ENCODE measurements around the gene PRDM10. TPM values are rescaled to one million over a fixed set of nuclear protein-coding genes. Genes with fewer than 3 reads are reported as not detected.
"Not testable (repeated sequence)": the region's sequence is repeated elsewhere in the genome, so short reads cannot be mapped to it uniquely, and the experiment has no call there.

PRDM10 gene
- total RNA-seq, 1 experiment from 2014 or later, result 4.0 TPM

DNA sequence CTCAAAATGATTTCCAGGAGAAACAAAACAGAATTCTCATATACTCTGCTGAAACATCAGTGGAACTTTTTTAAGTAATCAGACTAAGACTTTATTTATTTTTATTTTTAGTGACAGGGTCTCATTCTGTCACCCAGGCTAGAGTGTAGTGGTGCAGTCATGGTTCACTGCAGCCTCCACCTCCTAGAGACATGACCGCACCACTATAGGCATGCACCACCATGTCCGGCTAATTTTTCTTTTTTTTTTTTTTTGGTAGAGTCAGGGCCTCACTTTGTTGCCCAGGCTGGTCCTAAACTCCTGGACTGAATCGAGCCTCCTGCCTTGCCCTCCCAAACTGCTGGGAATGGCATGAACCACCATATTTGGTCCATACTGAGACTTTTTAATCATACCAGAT, 42.9 kb downstream of the PRDM10 start:
- H3K9me3 ChIP-seq (replicated peaks), result no peaks in the 10 kb centered on the region
- no peaks in the 10 kb centered on the region; the same call in 1 of the 2 replicates for H3K36me3 ChIP-seq
- no peak for DNase-seq (ENCODE audit: low read depth in 1 of 2, low spot score in 2 of 2)
- peaks cover 9% of the 10 kb centered on the region for H3K4me1 ChIP-seq (replicated peaks)
- no peak overlapping the region for H3K27ac ChIP-seq
- no peaks in the 10 kb centered on the region for H3K27me3 ChIP-seq (replicated peaks)
- H3K4me3 ChIP-seq, result no peak overlapping the region

DNA sequence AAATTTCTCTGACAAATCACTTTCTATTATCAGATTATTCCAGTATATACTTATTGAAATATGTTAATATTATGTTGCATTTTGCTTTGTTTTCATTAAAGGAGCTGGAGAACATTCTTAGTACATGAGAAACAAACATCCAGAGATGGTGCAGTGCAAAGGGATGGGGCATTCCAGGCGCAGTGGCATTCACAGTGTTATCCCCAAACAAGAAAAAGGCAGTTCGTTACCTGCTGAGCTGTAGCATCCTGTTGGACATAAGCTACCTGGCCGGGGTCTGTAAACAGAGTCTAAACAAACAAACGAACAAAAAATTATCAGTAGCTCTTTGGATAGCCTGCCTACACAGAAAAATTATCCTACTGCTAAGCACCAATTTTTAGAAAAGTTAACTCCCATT, 47.4 kb downstream of the PRDM10 start:
- no peaks in the 10 kb centered on the region for H3K27me3 ChIP-seq (replicated peaks)
- peaks cover 3% of the 10 kb centered on the region for H3K4me1 ChIP-seq (replicated peaks)
- no peaks in the 10 kb centered on the region for H3K9me3 ChIP-seq (replicated peaks)
- H3K36me3 ChIP-seq, result no peaks in the 10 kb centered on the region; the same call in 1 of the 2 replicates
- H3K4me3 ChIP-seq, result no peak overlapping the region
- no peak overlapping the region for H3K27ac ChIP-seq
- DNase-seq (ENCODE audit: low read depth in 1 of 2, low spot score in 2 of 2), result no peak

GRCh38 chr11:129954703-129955102, 47.9 kb downstream of the PRDM10 start:
- H3K9me3 ChIP-seq (replicated peaks); H3K36me3 ChIP-seq; H3K4me1 ChIP-seq (replicated peaks); H3K27ac ChIP-seq; H3K27me3 ChIP-seq (replicated peaks); H3K4me3 ChIP-seq; DNase-seq (ENCODE audit: low read depth in 1 of 2, low spot score in 2 of 2): not testable (repeated sequence)

- no peak overlapping the region for H3K27ac ChIP-seq
- no peak for DNase-seq (ENCODE audit: low read depth in 1 of 2, low spot score in 2 of 2)
- no peak overlapping the region for H3K4me3 ChIP-seq
- H3K36me3 ChIP-seq, result no peaks in the 10 kb centered on the region; the same call in 1 of the 2 replicates
- H3K9me3 ChIP-seq (replicated peaks), result no peaks in the 10 kb centered on the region
- no peaks in the 10 kb centered on the region for H3K4me1 ChIP-seq (replicated peaks)
- H3K27me3 ChIP-seq (replicated peaks), result no peaks in the 10 kb centered on the region
Observed at GRCh38 chr11:129951866-129952262, 50.8 kb downstream of the PRDM10 start.

- H3K27me3 ChIP-seq (replicated peaks), result no peaks in the 10 kb centered on the region
- H3K9me3 ChIP-seq (replicated peaks), result no peaks in the 10 kb centered on the region
- no peak overlapping the region for H3K27ac ChIP-seq
- no peaks in the 10 kb centered on the region for H3K4me1 ChIP-seq (replicated peaks)
- no peak for DNase-seq (ENCODE audit: low read depth in 1 of 2, low spot score in 2 of 2)
- H3K36me3 ChIP-seq, result no peaks in the 10 kb centered on the region; the same call in 1 of the 2 replicates
- H3K4me3 ChIP-seq, result no peak overlapping the region
Observed at GRCh38 chr11:129951201-129951865, 51.3 kb downstream of the PRDM10 start.

DNA sequence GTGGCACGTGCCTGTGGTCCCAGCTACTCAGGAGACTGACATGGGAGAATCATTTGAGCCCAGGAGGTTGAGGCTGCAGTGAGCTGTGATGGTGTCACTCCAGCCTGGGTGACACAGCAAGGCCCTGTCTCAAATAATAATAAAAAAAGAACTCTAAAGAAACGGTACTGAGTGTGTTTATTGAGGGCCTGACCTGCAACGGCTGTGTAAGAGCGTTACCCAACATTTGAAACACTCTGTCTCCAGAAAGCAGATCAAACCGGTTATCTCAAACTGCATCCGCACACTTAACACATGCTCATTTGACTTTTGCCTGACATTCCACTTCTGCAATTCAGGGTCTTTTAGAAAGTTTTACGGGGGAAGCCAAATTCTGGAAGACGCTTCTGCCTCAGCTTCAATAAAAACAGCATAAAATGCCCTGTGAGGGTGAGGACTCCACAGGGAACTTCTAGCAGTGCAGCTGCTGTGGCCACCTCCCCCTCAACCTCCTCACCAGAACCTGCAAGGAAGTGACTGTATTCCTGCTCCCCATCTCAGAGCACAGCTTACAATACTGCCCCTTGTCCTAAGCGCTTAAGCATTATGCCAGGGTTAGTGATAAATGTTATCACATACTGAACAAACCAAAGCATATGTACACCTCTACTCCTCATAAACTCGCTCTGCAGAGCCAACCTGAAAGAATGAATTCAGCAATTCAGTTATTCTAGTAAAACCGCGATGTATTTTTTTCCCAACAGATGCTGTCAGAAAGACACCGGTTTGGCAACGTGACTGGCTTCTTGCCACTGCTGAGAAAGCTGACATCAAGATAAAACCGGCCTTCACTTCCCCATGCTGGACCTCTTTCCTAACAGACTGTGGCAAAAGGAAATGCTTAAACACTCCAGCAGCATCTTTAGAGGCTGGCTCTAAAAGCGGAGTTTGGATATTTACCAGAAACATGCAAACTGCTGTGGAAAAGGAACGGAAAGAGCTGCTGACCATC, 52.2 kb downstream of the PRDM10 start:
- Histone ChIP-seq H3K36me3 (no peaks in the 10 kb centered on the region), H3K4me1 (replicated peaks) (no peaks in the 10 kb centered on the region), H3K4me3 (no peak overlapping the region), H3K9me3 (replicated peaks) (no peaks in the 10 kb centered on the region), H3K27me3 (replicated peaks) (no peaks in the 10 kb centered on the region), H3K27ac (no peak overlapping the region)
- no peak for DNase-seq (ENCODE audit: low read depth in 1 of 2, low spot score in 2 of 2)

DNA sequence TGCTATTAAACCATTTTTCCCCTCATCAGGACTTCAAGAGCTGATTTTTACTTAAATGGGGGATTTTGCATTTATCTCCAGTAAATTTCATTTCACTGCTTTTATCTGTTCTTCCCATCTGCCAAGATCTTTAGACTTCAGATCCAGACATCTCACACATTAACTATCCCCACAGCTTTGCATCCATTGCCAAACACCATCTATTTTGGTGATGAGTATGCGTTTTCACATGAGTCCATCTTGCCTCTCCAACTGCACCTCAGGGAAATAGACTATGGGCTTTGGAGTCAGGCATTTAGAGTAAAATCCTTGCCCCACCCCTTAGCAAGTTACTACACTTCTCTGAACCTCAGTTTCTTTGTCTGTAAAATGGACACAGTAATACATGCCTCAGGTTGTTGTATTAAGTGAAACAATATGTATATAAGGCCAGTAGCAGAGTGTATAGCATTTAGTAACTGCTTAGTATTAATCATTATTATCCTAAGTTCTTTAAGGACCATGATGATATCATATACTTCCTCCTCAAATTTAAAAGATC, 53.6 kb downstream of the PRDM10 start:
- Histone ChIP-seq H3K27me3 (replicated peaks) (no peaks in the 10 kb centered on the region), H3K9me3 (replicated peaks) (no peaks in the 10 kb centered on the region), H3K4me1 (replicated peaks) (no peaks in the 10 kb centered on the region)

DNA sequence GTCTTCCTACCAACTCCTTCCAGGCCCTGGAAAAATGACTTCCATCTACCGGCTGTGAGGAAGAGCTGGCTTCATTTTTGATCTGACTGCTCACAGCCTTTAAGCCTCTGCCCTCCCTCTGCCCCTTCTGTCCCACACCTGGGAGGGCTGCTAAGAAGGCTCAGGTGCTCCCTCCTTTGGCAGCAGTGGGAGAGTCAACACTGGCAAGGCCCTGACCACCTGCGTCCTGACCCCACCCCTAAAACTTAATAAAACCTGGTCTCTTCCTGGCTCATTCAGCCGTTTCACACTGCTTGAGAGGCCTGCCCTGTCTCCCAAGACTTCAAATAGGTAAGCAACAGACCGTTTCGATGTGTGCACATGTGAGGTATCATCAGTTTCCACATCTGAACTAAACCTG, 55.2 kb downstream of the PRDM10 start:
- no peaks in the 10 kb centered on the region for H3K36me3 ChIP-seq
- no peaks in the 10 kb centered on the region for H3K4me1 ChIP-seq (replicated peaks)
- H3K4me3 ChIP-seq, result no peak overlapping the region
- H3K27ac ChIP-seq, result no peak overlapping the region
- H3K27me3 ChIP-seq (replicated peaks), result no peaks in the 10 kb centered on the region
- no peak for DNase-seq (ENCODE audit: low read depth in 1 of 2, low spot score in 2 of 2)
- no peaks in the 10 kb centered on the region for H3K9me3 ChIP-seq (replicated peaks)

More for the DNA sequence above, 53.6 kb downstream of the PRDM10 start:
- no peaks in the 10 kb centered on the region for H3K36me3 ChIP-seq
- no peak overlapping the region for H3K27ac ChIP-seq
- no peak for DNase-seq (ENCODE audit: low read depth in 1 of 2, low spot score in 2 of 2)
- no peak overlapping the region for H3K4me3 ChIP-seq

DNA sequence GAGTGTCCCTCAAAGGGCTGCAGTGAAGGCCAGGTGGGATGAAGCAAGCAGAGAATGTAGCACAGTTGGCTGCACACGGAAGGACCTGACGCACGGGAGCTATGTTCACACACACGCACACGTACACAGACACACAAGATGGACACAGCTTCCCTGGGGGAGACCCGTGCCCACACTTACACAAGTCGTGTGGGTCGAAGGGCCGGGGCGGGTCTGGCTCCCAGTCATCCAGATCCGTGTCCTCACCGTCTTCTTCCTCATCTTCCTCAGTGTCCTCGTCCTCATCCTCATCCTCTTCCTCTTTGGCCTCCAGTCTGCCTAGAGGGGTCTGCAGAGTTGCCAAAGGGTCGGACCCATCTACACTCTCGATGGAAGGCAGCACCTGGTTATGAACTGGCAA, 55.7 kb downstream of the PRDM10 start:
- no peaks in the 10 kb centered on the region for H3K9me3 ChIP-seq (replicated peaks)
- no peaks in the 10 kb centered on the region for H3K27me3 ChIP-seq (replicated peaks)
- H3K36me3 ChIP-seq, result no peaks in the 10 kb centered on the region
- no peaks in the 10 kb centered on the region for H3K4me1 ChIP-seq (replicated peaks)
- no peak overlapping the region for H3K27ac ChIP-seq
- no peak overlapping the region for H3K4me3 ChIP-seq
- no peak for DNase-seq (ENCODE audit: low read depth in 1 of 2, low spot score in 2 of 2)

GRCh38 chr11:129946256-129946655, 56.4 kb downstream of the PRDM10 start:
- H3K27me3 ChIP-seq (replicated peaks), result no peaks in the 10 kb centered on the region
- H3K27ac ChIP-seq, result no peak overlapping the region
- no peak for DNase-seq (ENCODE audit: low read depth in 1 of 2, low spot score in 2 of 2)
- no peak overlapping the region for H3K4me3 ChIP-seq
- H3K4me1 ChIP-seq (replicated peaks), result no peaks in the 10 kb centered on the region
- H3K9me3 ChIP-seq (replicated peaks), result no peaks in the 10 kb centered on the region
- H3K36me3 ChIP-seq, result no peaks in the 10 kb centered on the region

GRCh38 chr11:129945373-129945772, 57.3 kb downstream of the PRDM10 start:
- Histone ChIP-seq H3K27me3 (replicated peaks) (no peaks in the 10 kb centered on the region), H3K4me1 (replicated peaks) (no peaks in the 10 kb centered on the region), H3K36me3 (no peaks in the 10 kb centered on the region), H3K27ac (no peak overlapping the region), H3K9me3 (replicated peaks) (no peaks in the 10 kb centered on the region), H3K4me3 (no peak overlapping the region)
- no peak for DNase-seq (ENCODE audit: low read depth in 1 of 2, low spot score in 2 of 2)

DNA sequence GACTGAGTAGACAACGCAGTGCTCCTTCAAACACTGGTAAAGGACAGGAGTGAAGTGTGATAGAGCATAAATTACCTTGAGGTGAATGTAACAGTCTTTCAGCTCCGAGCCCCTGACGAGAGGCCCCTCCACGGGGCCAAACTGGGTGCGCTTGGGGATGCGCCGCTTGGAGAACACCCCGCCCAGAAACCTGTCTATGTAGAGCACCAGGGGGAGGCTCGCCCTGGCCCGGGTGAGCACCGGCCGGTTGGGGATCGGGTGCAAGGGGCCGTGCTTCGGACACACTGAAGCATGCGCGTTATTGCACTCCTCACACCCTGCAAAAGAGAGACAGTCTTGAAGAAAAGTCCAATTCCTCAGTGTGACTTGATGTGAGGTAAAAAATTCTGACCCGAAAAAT, 57.9 kb downstream of the PRDM10 start:
- H3K27ac ChIP-seq, result no peak overlapping the region
- H3K9me3 ChIP-seq (replicated peaks), result no peaks in the 10 kb centered on the region
- H3K4me1 ChIP-seq (replicated peaks), result no peaks in the 10 kb centered on the region
- no peak overlapping the region for H3K4me3 ChIP-seq
- no peaks in the 10 kb centered on the region for H3K27me3 ChIP-seq (replicated peaks)
- no peak for DNase-seq (ENCODE audit: low read depth in 1 of 2, low spot score in 2 of 2)
- no peaks in the 10 kb centered on the region for H3K36me3 ChIP-seq

DNA sequence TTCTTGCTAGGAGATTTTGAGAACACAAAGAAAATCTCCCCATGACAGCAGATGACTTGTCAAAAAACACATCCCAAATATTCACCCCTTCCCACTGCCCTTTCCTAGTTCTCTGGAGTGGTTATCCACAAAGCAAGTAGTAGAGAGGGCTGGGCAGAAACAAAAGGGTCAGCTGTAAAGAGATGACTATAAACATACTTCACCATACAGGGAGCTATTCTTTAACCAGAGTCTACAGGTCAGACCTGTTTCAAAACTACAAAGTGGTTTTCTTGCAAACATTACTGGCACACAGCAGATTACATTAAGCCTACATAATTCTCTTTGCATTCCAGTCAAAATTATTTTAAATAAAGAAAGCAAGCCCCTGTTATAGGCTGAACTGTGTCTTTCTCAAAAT, 59.6 kb downstream of the PRDM10 start:
- no peaks in the 10 kb centered on the region for H3K4me1 ChIP-seq (replicated peaks)
- no peak for DNase-seq (ENCODE audit: low read depth in 1 of 2, low spot score in 2 of 2)
- no peak overlapping the region for H3K27ac ChIP-seq
- no peaks in the 10 kb centered on the region for H3K36me3 ChIP-seq
- H3K4me3 ChIP-seq, result no peak overlapping the region
- no peaks in the 10 kb centered on the region for H3K9me3 ChIP-seq (replicated peaks)
- H3K27me3 ChIP-seq (replicated peaks), result no peaks in the 10 kb centered on the region

DNA sequence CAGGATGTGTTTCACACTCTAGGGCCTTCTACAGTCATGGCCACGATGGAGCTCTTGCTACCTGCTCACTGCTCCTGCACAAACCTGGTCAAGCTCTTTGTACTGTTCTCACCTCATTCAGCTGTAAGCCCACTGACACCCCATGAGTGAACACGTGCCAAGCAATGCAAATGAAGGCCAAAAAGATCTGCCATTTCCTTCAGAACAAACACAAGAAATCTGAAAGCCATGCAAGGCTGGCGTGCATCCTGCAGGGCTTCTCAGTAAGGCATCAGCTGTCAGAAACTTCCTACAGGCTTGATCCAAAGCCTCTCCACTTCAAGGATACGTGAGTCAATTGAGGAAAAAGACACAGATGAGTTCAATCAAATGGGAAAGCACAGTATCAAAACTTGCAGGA, 63.1 kb downstream of the PRDM10 start:
- no peaks in the 10 kb centered on the region for H3K27me3 ChIP-seq (replicated peaks)
- H3K4me3 ChIP-seq, result no peak overlapping the region
- no peak for DNase-seq (ENCODE audit: low read depth in 1 of 2, low spot score in 2 of 2)
- H3K4me1 ChIP-seq (replicated peaks), result no peaks in the 10 kb centered on the region
- no peaks in the 10 kb centered on the region for H3K9me3 ChIP-seq (replicated peaks)
- no peaks in the 10 kb centered on the region for H3K36me3 ChIP-seq
- no peak overlapping the region for H3K27ac ChIP-seq
